IMR-90 (cell line): Measurements from ENCODE around the gene ANKRD18B. TPM values are rescaled to one million over a fixed set of nuclear protein-coding genes. Genes with fewer than 3 reads are reported as not detected.

Source experiments
- ATAC-seq: fragments of 200-7000 bp; cut with Tn5 transposase; 2 replicates; pipeline ENCODE4 v1.9.1; 2020; ENCODE audit warnings: low read depth, mild to moderate bottlenecking, moderate library complexity
- BruUV-seq: library from RNA; stranded (reverse); fragments of 400-500 nt; replicated peaks from 2 replicates; lab custom pipeline; 2021; lab: Mats Ljungman, UMichigan
- CTCF ChIA-PET: fragments of 300-600 bp; formaldehyde crosslinking; extraction: SDS; loops from one replicate; lab custom pipeline; 2021; ENCODE audit warnings: antibody characterized with exemption; lab: Yijun Ruan, JAX
- POLR2A ChIA-PET: fragments of 300-600 bp; sonication (Branson Sonifier 250); formaldehyde crosslinking; loops from one replicate; lab custom pipeline; 2022; ENCODE audit warnings: antibody characterized with exemption; ENCODE audit not compliant: unreplicated experiment; lab: Charles Lee
- DNase-seq: peaks from one replicate; pipeline ENCODE4 v3.0.0; 2013
- H2AFZ ChIP-seq: replicated peaks from 2 replicates; pipeline ENCODE3; 2013; ENCODE audit warnings: low read length, mild to moderate bottlenecking; ENCODE audit not compliant: poor library complexity
- H2AK5ac ChIP-seq: 2 replicates; pipeline ENCODE4 v1.6.1; 2013; ENCODE audit warnings: low read depth, low read length, inconsistent platforms
- H2AK9ac ChIP-seq: replicated peaks from 2 replicates; pipeline ENCODE3; 2013; ENCODE audit warnings: mild to moderate bottlenecking, low read depth, low read length, moderate library complexity; ENCODE audit not compliant: poor library complexity
- H2BK120ac ChIP-seq: 2 replicates; pipeline ENCODE4 v1.6.1; 2013; ENCODE audit warnings: low read depth, low read length, inconsistent platforms
- H2BK15ac ChIP-seq: 3 replicates; pipeline ENCODE4 v1.6.1; 2013; ENCODE audit warnings: low read depth, low read length, inconsistent platforms
- H2BK20ac ChIP-seq: 2 replicates; pipeline ENCODE4 v1.6.1; 2013; ENCODE audit warnings: low read depth, mild to moderate bottlenecking, inconsistent platforms, low read length, moderate library complexity
- H2BK5ac ChIP-seq: 2 replicates; pipeline ENCODE4 v1.6.1; 2013; ENCODE audit warnings: mild to moderate bottlenecking, low read depth, low read length, inconsistent platforms; ENCODE audit not compliant: poor library complexity, severe bottlenecking
- H3K14ac ChIP-seq: replicated peaks from 2 replicates; pipeline ENCODE4 v1.6.1; 2013; ENCODE audit warnings: low read depth, low read length, inconsistent platforms
- H3K18ac ChIP-seq: 2 replicates; pipeline ENCODE4 v1.6.1; 2013; ENCODE audit warnings: low read depth, low read length, control low read depth
- H3K23ac ChIP-seq: 2 replicates; pipeline ENCODE4 v1.6.1; 2013; ENCODE audit warnings: low read depth, low read length, inconsistent platforms
- H3K27ac ChIP-seq: 2 replicates; pipeline ENCODE4 v1.5.1; 2013; ENCODE audit warnings: mild to moderate bottlenecking, control low read depth, low read length; ENCODE audit not compliant: insufficient read depth
- H3K27me3 ChIP-seq: 2 replicates; pipeline ENCODE4 v1.6.1; 2013; ENCODE audit warnings: low read length; ENCODE audit not compliant: control insufficient read depth, insufficient read depth
- H3K36me3 ChIP-seq: 2 replicates; pipeline ENCODE4 v1.6.1; 2013; ENCODE audit warnings: low read length, mixed read lengths; ENCODE audit not compliant: control insufficient read depth, insufficient read depth
- H3K4ac ChIP-seq: 2 replicates; pipeline ENCODE4 v1.6.1; 2013; ENCODE audit warnings: low read depth, low read length, inconsistent platforms
- H3K4me1 ChIP-seq: 2 replicates; pipeline ENCODE4 v1.6.1; 2013; ENCODE audit warnings: low read length, mixed read lengths; ENCODE audit not compliant: control insufficient read depth, insufficient read depth
- H3K4me2 ChIP-seq: 2 replicates; pipeline ENCODE4 v1.6.1; 2013; ENCODE audit warnings: low read depth, mild to moderate bottlenecking, control low read depth, low read length, moderate library complexity
- H3K4me3 ChIP-seq: 2 replicates; pipeline ENCODE4 v1.5.1; 2013; ENCODE audit warnings: low read depth, mild to moderate bottlenecking, control low read depth, low read length, moderate library complexity; ENCODE audit not compliant: insufficient read depth
- H3K56ac ChIP-seq: 2 replicates; pipeline ENCODE4 v1.6.1; 2013; ENCODE audit warnings: low read length, inconsistent platforms; ENCODE audit not compliant: insufficient read depth; ENCODE audit errors: extremely low read depth
- H3K79me1 ChIP-seq, 2 experiments: 2 replicates each; pipeline ENCODE4 v1.6.1; 2013; ENCODE audit warnings: low read length in 2 of 2, inconsistent platforms in 1 of 2, low read depth in 1 of 2
- H3K9ac ChIP-seq: 2 replicates; pipeline ENCODE4 v1.6.1; 2013; ENCODE audit warnings: low read depth, low read length, control low read depth
- H3K9me1 ChIP-seq: 2 replicates; pipeline ENCODE4 v1.6.1; 2013; ENCODE audit warnings: low read length, inconsistent platforms; ENCODE audit not compliant: insufficient read depth
- H3K9me3 ChIP-seq: 2 replicates; pipeline ENCODE4 v1.6.1; 2013; ENCODE audit warnings: low read length; ENCODE audit not compliant: control insufficient read depth, insufficient read depth
- H4K20me1 ChIP-seq: 2 replicates; pipeline ENCODE4 v1.6.1; 2013; ENCODE audit warnings: low read length, inconsistent platforms; ENCODE audit not compliant: insufficient read depth
- H4K5ac ChIP-seq: 2 replicates; pipeline ENCODE4 v1.6.1; 2013; ENCODE audit warnings: mild to moderate bottlenecking, low read depth, low read length, control low read depth
- H4K8ac ChIP-seq, 2 experiments: 2 replicates each; pipeline ENCODE4 v1.6.1; 2013; ENCODE audit warnings: low read depth in 2 of 2, low read length in 2 of 2, control low read depth in 1 of 2, inconsistent platforms in 1 of 2
- H4K91ac ChIP-seq: 2 replicates; pipeline ENCODE4 v1.6.1; 2013; ENCODE audit warnings: low read depth, low read length, inconsistent platforms; ENCODE audit not compliant: insufficient read depth
- BHLHE40 ChIP-seq: fragments of 150-350 bp; IDR thresholded peaks from 2 replicates; pipeline ENCODE4 v1.6.1; 2016; ENCODE audit warnings: mild to moderate bottlenecking, low read depth, low read length
- CHD1 ChIP-seq: IDR thresholded peaks from 2 replicates; pipeline ENCODE4 v1.6.1; 2012; ENCODE audit warnings: low read depth, low read length, improper control_type of control experiment
- CTCF ChIP-seq: conservative IDR thresholded peaks from 2 replicates; pipeline ENCODE4 v1.5.1; 2012; ENCODE audit warnings: mild to moderate bottlenecking, low read depth, low read length, improper control_type of control experiment
- ELK1 ChIP-seq: fragments of 150-350 bp; IDR thresholded peaks from 2 replicates; pipeline ENCODE4 v1.6.1; 2016; ENCODE audit warnings: low read depth, mild to moderate bottlenecking, low read length, moderate library complexity, borderline replicate concordance
- FOS ChIP-seq: fragments of 150-350 bp; IDR thresholded peaks from 2 replicates; pipeline ENCODE4 v1.6.1; 2016; ENCODE audit warnings: low read depth, low read length
- MAFK ChIP-seq: IDR thresholded peaks from 2 replicates; pipeline ENCODE4 v1.6.1; 2012; ENCODE audit warnings: low read depth, low read length, improper control_type of control experiment
- MAZ ChIP-seq: IDR thresholded peaks from 2 replicates; pipeline ENCODE4 v1.6.1; 2012; ENCODE audit warnings: low read depth, mild to moderate bottlenecking, low read length, improper control_type of control experiment, moderate library complexity, borderline replicate concordance
- MXI1 ChIP-seq: IDR thresholded peaks from 2 replicates; pipeline ENCODE4 v1.6.1; 2012; ENCODE audit warnings: low read depth, mild to moderate bottlenecking, low read length, moderate library complexity, borderline replicate concordance
- POLR2A ChIP-seq: IDR thresholded peaks from 2 replicates; pipeline ENCODE4 v1.6.1; 2012; ENCODE audit warnings: mild to moderate bottlenecking, low read depth, low read length
- RAD21 ChIP-seq: IDR thresholded peaks from 2 replicates; pipeline ENCODE4 v1.6.1; 2012; ENCODE audit warnings: low read length, improper control_type of control experiment
- RCOR1 ChIP-seq: IDR thresholded peaks from 2 replicates; pipeline ENCODE4 v1.6.1; 2012; ENCODE audit warnings: mild to moderate bottlenecking, low read length, improper control_type of control experiment; ENCODE audit not compliant: insufficient replicate concordance
- RFX5 ChIP-seq: IDR thresholded peaks from 2 replicates; pipeline ENCODE4 v1.8.0; 2012; ENCODE audit warnings: low read depth, mild to moderate bottlenecking, low read length, moderate library complexity
- SMC3 ChIP-seq: fragments of 150-350 bp; IDR thresholded peaks from 2 replicates; pipeline ENCODE4 v1.6.1; 2016; ENCODE audit warnings: low read depth, mild to moderate bottlenecking, antibody characterized with exemption, low read length, moderate library complexity
- WGBS, 2 experiments: methylation state at CpG; one replicate each; pipeline versions ENCODE4 v1.1.5 to v1.1.7; 2013; ENCODE audit warnings: missing lambda C conversion rate in 2 of 2; ENCODE audit not compliant: insufficient read length in 1 of 2; ENCODE audit errors: extremely low coverage in 2 of 2; 5-methylcytosine and 5-hydroxymethylcytosine counted together
- dilution Hi-C: fragments of 300-500 bp; cut with HindIII; formaldehyde crosslinking; loops from one replicate; pipeline ENCODE4 v1.14.3; 2018; ENCODE audit warnings: low sequenced_read_pairs; ENCODE audit not compliant: unreplicated experiment
- in situ Hi-C: fragments of 300-500 bp; cut with MboI; formaldehyde crosslinking; loops from 3 replicates; pipeline ENCODE4 v1.14.3; 2019; ENCODE audit warnings: low sequenced_read_pairs, inconsistent platforms, mixed read lengths
- intact Hi-C: fragments of 100-400 bp; cut with micrococcal nuclease; formaldehyde crosslinking; loops from 2 replicates; pipeline ENCODE4 v1.10.0; 2022
- polyA plus RNA-seq, 3 experiments: library from polyadenylated mRNA; depleted of rRNA; stranded (reverse); fragments of >200 nt; gene quantifications; 2 replicates each; pipeline ENCODE4 v1.2.3, GENCODE V29; 2012; ENCODE audit warnings: low replicate concordance in 1 of 3
- total RNA-seq: library from RNA; depleted of rRNA; stranded (reverse); fragments of >200 nt; gene quantifications from 2 replicates; pipeline ENCODE4 v1.2.3, GENCODE V29; 2012
- TF ChIP-seq, protein P1 (sequence below): fragments of 150-350 bp; IDR thresholded peaks from 2 replicates; pipeline ENCODE4 v1.6.1; 2017; ENCODE audit warnings: mild to moderate bottlenecking, antibody characterized with exemption, low read length, low read depth

The ANKRD18B gene
- total and polyA plus RNA-seq, 2 of the 4 experiments (the other 2 are of a cell fraction): 7.1 to 13.4 TPM

DNA sequence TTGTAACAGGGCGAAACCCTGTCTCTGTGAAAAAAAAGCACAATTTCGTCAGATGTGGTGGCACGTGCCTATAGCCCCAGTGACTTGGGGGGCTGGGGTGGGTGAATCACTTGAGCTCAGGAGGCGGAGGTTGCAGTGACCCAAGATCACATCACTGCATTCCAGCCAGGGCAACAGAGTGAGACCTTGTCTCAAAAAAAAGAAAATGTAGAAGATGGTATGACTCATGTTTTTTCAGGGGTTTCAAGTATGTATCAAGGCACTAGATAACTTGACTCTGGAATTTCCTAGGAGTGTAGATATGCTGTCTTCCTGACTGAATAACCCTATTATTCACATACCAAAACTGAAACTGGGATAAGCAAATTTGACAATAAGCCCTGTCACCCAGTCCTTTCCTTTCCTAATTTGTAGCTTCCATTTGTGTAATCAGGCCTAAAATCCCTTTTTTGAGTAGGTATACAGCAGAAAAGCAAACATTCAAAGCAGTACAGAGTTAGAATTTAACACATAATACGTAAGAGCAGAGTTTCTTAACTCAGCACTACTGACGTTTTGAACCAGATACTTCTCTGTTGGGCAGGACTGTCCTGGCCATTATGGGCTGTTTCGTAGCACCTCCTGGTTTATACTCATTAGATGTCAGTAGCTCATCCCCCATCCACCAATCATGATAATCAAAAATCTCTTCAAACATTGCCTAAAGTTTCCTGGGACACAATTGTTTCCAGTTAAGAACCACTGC, 17.3 kb upstream of the ANKRD18B start:
- ATAC-seq: peak; percentile 84
- in situ Hi-C loops: no loop called here
- Histone ChIP-seq H4K5ac (peak overlapping the region; percentile 94), H3K27ac (peak overlapping the region; percentile 97), H2BK15ac (peak overlapping the region; percentile 98), H3K4me1 (peaks cover 9% of the 10 kb centered on the region), H2AFZ (peak overlapping the region; percentile 67), H4K91ac (peak overlapping the region; percentile 98), H3K79me1 (peaks cover 7 to 10% of the 10 kb centered on the region in 2 experiments), H3K4me2 (peak overlapping the region; percentile 88), H4K8ac (peak overlapping the region; percentile 92 to 98), H3K23ac (peak overlapping the region; percentile 84), H3K56ac (peak overlapping the region; percentile 94), H4K20me1 (no peaks in the 10 kb centered on the region), H3K9me3 (no peaks in the 10 kb centered on the region), H3K4ac (peak overlapping the region; percentile 98), H2BK20ac (peak overlapping the region; percentile 99), H2AK9ac (peak overlapping the region; percentile 72), H2AK5ac (peak overlapping the region; percentile 99), H3K27me3 (no peaks in the 10 kb centered on the region), H3K4me3 (peak overlapping the region; percentile 44; the same call in 1 of the 2 replicates), H3K14ac (peak overlapping the region; percentile 92), H2BK120ac (peak overlapping the region; percentile 99), H3K18ac (peak overlapping the region; percentile 95), H2BK5ac (peak overlapping the region; percentile 99), H3K9me1 (peaks cover 8% of the 10 kb centered on the region), H3K9ac (peak overlapping the region; percentile 64), H3K36me3 (no peaks in the 10 kb centered on the region)
- intact Hi-C loops: no loop called here
- dilution Hi-C loops: no loop called here
- peak; percentile 97 for DNase-seq
- CTCF ChIA-PET: interaction anchor here (0.6 kb wide), 1 partner anchor 148 kb away, joined by 3 read pairs; no protein-coding TSS in a partner anchor
- no CpG with 5 or more reads among the region's 7 CpGs for WGBS, 2 experiments
- BruUV-seq: no TSS peak
- POLR2A ChIA-PET: no interaction called here
- TF ChIP-seq FOS (peak; percentile 89), CTCF (no peak), RFX5 (no peak), MAFK (0 out of 2 replicates have a peak, but pooled peaks have one; percentile 18), SMC3 (no peak), MAZ (peak; percentile 29; the same call in 1 of the 2 replicates), RAD21 (no peak), MXI1 (no peak), RCOR1 (peak; percentile 25), BHLHE40 (peak; percentile 99), POLR2A (no peak; the same call in 1 of the 2 replicates), ELK1 (no peak), CHD1 (no peak)
- TF ChIP-seq, protein P1, sequence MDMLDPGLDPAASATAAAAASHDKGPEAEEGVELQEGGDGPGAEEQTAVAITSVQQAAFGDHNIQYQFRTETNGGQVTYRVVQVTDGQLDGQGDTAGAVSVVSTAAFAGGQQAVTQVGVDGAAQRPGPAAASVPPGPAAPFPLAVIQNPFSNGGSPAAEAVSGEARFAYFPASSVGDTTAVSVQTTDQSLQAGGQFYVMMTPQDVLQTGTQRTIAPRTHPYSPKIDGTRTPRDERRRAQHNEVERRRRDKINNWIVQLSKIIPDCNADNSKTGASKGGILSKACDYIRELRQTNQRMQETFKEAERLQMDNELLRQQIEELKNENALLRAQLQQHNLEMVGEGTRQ: peak; percentile 80
